ENCODE results near the gene ST6GALNAC2.

DNA sequence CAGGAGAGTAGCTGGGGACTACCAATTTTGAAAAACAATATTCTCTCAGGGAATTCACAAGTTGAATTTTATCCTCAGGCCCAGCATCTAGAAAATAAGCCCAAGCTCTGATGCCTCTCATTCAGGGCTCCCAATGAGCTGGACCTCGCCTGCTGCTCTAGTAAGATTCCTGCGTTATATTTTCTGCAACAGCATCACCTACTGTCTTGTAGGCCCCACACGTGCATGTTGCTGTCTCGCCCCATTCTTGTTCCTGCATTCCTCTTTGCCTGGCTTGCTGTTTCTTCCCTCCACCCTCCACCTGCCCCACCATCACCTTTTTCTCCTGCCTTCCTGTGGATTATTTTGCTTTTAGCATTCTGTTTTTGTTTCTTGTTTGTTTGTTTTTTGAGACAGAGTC, 8.3 kb upstream of the ST6GALNAC2 start:
- TF ChIP-seq, protein P1, sequence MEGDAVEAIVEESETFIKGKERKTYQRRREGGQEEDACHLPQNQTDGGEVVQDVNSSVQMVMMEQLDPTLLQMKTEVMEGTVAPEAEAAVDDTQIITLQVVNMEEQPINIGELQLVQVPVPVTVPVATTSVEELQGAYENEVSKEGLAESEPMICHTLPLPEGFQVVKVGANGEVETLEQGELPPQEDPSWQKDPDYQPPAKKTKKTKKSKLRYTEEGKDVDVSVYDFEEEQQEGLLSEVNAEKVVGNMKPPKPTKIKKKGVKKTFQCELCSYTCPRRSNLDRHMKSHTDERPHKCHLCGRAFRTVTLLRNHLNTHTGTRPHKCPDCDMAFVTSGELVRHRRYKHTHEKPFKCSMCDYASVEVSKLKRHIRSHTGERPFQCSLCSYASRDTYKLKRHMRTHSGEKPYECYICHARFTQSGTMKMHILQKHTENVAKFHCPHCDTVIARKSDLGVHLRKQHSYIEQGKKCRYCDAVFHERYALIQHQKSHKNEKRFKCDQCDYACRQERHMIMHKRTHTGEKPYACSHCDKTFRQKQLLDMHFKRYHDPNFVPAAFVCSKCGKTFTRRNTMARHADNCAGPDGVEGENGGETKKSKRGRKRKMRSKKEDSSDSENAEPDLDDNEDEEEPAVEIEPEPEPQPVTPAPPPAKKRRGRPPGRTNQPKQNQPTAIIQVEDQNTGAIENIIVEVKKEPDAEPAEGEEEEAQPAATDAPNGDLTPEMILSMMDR (IDR thresholded peaks at IDR 0.05; ENCODE audit: low read depth, low read length, poor library complexity, severe bottlenecking), result no peak
- TF ChIP-seq EZH2phosphoT487 (IDR thresholded peaks at IDR 0.05; ENCODE audit: borderline replicate concordance, low read length), result no peak
